GM18502 (cell line): Measurements from ENCODE around the gene TELO2.

ENCODE experiments used
- ATAC-seq: cut with Tn5 transposase; IDR thresholded peaks from one replicate; pipeline ENCODE4 v1.9.1; 2021; ENCODE audit warnings: mild to moderate bottlenecking; ENCODE audit not compliant: unreplicated experiment, poor library complexity

Gene TELO2

GRCh38 chr16:1495889-1496262 is 2.7 kb downstream of the TELO2 start:
- ATAC-seq: no peak

GRCh38 chr16:1496464-1496863 is 3.3 kb downstream of the TELO2 start:
- no peak for ATAC-seq

- ATAC-seq: no peak
These were observed 3.9 kb downstream of the TELO2 start for GRCh38 chr16:1497014-1497598.

- ATAC-seq: no peak
These were observed 5.9 kb downstream of the TELO2 start for GRCh38 chr16:1498899-1499676.

- ATAC-seq: no peak
These were observed 6.8 kb downstream of the TELO2 start for GRCh38 chr16:1499756-1500464.

GRCh38 chr16:1500465-1501150 is 7.4 kb downstream of the TELO2 start:
- ATAC-seq: no peak

GRCh38 chr16:1501630-1502029 is 8.5 kb downstream of the TELO2 start:
- ATAC-seq: no peak

- ATAC-seq: no peak
These were observed 9.2 kb downstream of the TELO2 start for GRCh38 chr16:1502092-1503004.

GRCh38 chr16:1503110-1503955 is 10.2 kb downstream of the TELO2 start:
- ATAC-seq: no peak

- ATAC-seq: no peak
These were observed 12.1 kb downstream of the TELO2 start for GRCh38 chr16:1505073-1505844.

- ATAC-seq: no peak
These were observed 12.8 kb downstream of the TELO2 start for GRCh38 chr16:1505912-1506311.

- ATAC-seq: no peak
These were observed 13.5 kb downstream of the TELO2 start for GRCh38 chr16:1506494-1507213.

GRCh38 chr16:1508494-1509187 is 15.5 kb downstream of the TELO2 start:
- ATAC-seq: no peak

GRCh38 chr16:1509307-1510221 is 16.4 kb downstream of the TELO2 start:
- no peak for ATAC-seq

- ATAC-seq: no peak
These were observed 17.1 kb downstream of the TELO2 start for GRCh38 chr16:1510272-1510671.

GRCh38 chr16:1510941-1511351 is 17.8 kb downstream of the TELO2 start:
- ATAC-seq: no peak
